Hepatocyte (in vitro differentiated cells): Measurements from ENCODE around the gene TOGARAM1.

ENCODE experiments used
- CTCF ChIP-seq: fragments of 200-600 bp; sonication (generic); IDR thresholded peaks from 2 replicates; pipeline ENCODE4 v1.5.1; 2016; ENCODE audit warnings: antibody characterized with exemption, mild to moderate bottlenecking; ENCODE audit not compliant: poor library complexity
- EZH2 ChIP-seq: fragments of 200-600 bp; sonication (generic); IDR thresholded peaks from 2 replicates; pipeline ENCODE4 v1.6.1; 2016; ENCODE audit warnings: antibody characterized with exemption, mild to moderate bottlenecking, borderline replicate concordance
- EZH2phosphoT487 ChIP-seq: fragments of 200-600 bp; sonication (generic); IDR thresholded peaks from one replicate; pipeline ENCODE4 v1.6.1; 2018; ENCODE audit warnings: antibody characterized with exemption, mild to moderate bottlenecking, low read depth, moderate library complexity; ENCODE audit not compliant: unreplicated experiment, severe bottlenecking

GRCh38 chr14:45065956-45066355, 104.0 kb downstream of the TOGARAM1 start:
- TF ChIP-seq CTCF (no peak), EZH2 (no peak), EZH2phosphoT487 (no peak)
